LNCAP (cell line): ENCODE data around the gene MYH9.
A peak's percentile ranks its signal among the peaks of the same experiment; 100 is the strongest.

Experiments
- CTCF ChIP-seq: fragments of 450-650 bp; IDR thresholded peaks from 2 replicates; pipeline ENCODE4 v1.5.1; 2017; ENCODE audit warnings: mild to moderate bottlenecking

The MYH9 gene

GRCh38 chr22:36303115-36303467 is 84.7 kb downstream of the MYH9 start:
- no peak for TF ChIP-seq CTCF

- no peak for TF ChIP-seq CTCF
Observed at GRCh38 chr22:36302439-36303114, 85.2 kb downstream of the MYH9 start.

GRCh38 chr22:36301851-36302250 is 85.9 kb downstream of the MYH9 start:
- no peak for TF ChIP-seq CTCF

- TF ChIP-seq CTCF, result peak; percentile 92
Observed at GRCh38 chr22:36301384-36301828, 86.4 kb downstream of the MYH9 start.

- TF ChIP-seq CTCF, result no peak
Observed at GRCh38 chr22:36300396-36301212, 87.2 kb downstream of the MYH9 start.

GRCh38 chr22:36299911-36300310 is 87.9 kb downstream of the MYH9 start:
- no peak for TF ChIP-seq CTCF

GRCh38 chr22:36299295-36299694 is 88.5 kb downstream of the MYH9 start:
- no peak for TF ChIP-seq CTCF
